GM13977 (cell line): Measurements from ENCODE around the gene DDX42.

Experiments used
- DNase-seq: peaks from one replicate; pipeline ENCODE4 v3.0.0; 2012; ENCODE audit warnings: low spot score
- in situ Hi-C: fragments of 300-500 bp; cut with MboI; formaldehyde crosslinking; loops from one replicate; pipeline ENCODE4 v1.12.0; 2022; ENCODE audit warnings: low sequenced_read_pairs, low pct_unique_long_range_greater_than_20kb, mixed read lengths, inconsistent platforms; ENCODE audit not compliant: unreplicated experiment
- TF ChIP-seq, protein P1 (sequence below): IDR thresholded peaks from 2 replicates; pipeline ENCODE4 v1.5.1; 2012; ENCODE audit warnings: mild to moderate bottlenecking, control low read depth; ENCODE audit not compliant: insufficient read depth; ENCODE audit errors: extremely low read depth, missing control alignments

Gene DDX42

DNA sequence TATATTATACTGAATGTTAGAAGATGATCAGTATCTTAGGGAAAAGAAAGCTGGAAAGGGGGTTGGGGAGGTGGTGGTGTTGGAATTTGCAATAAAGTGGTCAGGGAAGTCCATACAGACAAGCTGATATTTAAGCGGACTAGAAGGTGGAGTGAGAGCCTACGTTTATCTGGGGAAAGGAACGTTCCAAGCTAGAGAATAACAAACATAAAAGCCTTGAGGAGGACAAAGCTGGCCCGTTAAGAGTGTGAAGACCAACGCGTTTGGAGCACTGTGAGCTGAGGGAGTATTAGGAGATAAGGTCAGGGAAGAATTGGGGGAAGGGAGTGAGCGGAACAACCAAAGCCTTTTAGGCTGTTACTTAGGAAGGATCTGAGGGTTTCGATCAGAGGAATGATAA is 1.4 kb downstream of the DDX42 start:
- in situ Hi-C loops = no loop called here
- TF ChIP-seq, protein P1, sequence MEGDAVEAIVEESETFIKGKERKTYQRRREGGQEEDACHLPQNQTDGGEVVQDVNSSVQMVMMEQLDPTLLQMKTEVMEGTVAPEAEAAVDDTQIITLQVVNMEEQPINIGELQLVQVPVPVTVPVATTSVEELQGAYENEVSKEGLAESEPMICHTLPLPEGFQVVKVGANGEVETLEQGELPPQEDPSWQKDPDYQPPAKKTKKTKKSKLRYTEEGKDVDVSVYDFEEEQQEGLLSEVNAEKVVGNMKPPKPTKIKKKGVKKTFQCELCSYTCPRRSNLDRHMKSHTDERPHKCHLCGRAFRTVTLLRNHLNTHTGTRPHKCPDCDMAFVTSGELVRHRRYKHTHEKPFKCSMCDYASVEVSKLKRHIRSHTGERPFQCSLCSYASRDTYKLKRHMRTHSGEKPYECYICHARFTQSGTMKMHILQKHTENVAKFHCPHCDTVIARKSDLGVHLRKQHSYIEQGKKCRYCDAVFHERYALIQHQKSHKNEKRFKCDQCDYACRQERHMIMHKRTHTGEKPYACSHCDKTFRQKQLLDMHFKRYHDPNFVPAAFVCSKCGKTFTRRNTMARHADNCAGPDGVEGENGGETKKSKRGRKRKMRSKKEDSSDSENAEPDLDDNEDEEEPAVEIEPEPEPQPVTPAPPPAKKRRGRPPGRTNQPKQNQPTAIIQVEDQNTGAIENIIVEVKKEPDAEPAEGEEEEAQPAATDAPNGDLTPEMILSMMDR = no peak
- no peak for DNase-seq

DNA sequence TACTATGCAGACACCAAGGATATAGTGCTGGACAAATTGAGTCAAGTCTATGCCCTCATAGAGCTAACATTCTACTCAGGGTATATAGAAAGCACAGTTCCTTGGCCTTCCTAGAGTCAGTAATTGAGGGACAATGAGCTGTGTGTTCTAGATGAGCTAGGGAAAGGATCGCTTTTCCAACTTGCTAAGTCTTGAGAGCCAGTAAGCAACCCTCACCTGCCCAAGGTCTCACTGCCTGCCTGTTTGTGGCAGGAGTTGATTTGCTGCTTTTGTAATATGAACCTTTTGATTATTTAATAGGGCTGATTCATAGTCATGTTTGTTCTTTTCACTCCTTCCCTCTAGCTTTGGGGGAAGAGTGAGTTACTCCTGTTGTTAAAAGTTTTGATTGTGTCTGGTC is 6.5 kb downstream of the DDX42 start:
- DNase-seq = no peak
- TF ChIP-seq, protein P1 = no peak
- in situ Hi-C loops = no loop called here

DNA sequence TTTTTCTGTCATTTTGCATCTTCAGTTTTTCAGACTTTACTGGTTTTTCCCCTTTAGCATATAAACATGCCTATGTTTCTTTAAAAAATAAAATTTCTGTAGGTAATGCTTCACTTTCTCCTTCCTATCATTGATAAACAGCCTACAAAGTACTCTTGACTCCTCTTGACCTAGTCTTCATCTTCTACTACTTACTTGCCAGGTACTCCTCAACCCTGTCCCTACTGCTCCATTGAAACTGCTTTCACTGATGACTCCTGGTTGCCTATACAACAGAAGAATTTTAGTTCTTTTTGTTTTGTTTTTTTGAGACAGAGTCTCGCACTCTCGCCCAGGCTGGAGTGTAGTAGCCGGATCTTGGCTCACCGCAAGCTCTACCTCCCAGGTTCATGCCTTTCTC is 7.0 kb downstream of the DDX42 start:
- TF ChIP-seq, protein P1 = no peak
- in situ Hi-C loops = no loop called here
- no peak for DNase-seq

DNA sequence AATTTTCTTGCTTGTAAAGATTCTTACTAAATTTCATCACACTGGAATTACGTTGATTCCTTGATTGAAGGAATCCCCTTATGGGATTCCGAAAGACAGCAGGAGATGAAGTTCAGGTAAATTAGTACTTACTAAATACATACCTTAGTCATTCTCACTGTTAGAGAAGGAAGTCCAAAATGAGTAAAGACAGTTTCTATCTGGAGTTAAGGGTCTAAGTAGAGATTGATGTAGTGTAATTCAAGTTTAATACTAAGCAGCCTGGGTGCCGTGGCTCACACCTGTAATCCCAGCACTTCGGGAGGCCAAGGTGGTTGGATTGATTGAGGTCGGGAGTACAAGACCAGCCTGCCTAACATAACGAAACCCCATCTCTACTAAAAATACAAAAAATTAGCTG is 9.6 kb downstream of the DDX42 start:
- in situ Hi-C loops = no loop called here
- TF ChIP-seq, protein P1 = no peak

DNA sequence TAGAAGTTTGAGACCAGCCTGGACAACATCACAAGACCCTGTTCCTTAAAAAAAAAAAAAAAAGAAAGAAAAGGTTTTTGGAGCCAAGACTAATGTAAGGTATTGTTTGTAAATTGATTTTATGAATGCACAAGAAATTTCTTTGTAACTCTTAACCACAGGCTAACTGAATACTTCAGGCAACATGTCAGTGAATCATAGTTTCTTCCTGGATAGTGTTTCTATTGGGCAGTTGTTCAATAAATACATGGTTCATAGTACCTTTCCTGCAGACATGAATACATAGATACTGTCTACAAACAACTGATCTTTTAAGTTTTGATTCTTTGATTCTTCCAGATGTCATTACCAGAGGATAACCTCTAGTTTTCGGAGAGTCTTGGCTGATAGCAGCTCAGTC is 11.6 kb downstream of the DDX42 start:
- in situ Hi-C loops = no loop called here
- TF ChIP-seq, protein P1 = no peak
- DNase-seq = no peak

More for the DNA sequence above, 9.6 kb downstream of the DDX42 start:
- no peak for DNase-seq

DNA sequence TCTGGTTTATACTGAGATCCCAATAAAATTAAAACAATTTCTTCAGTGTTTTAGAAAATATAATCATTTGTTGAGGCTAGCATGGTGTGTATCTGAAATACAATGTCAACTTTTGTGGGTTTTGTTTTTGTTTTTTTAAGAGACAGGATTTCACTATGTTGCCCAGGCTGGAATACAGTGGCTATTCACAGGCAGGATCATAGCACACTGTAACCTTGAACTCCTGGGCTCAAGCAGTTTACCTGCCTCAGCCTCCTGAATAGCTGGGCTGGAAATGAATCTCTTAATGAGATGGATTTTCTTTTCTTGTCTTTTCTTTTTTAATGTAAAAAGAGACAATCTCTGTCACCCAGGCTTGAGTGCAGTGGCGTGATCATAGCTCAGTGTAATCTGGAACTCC is 12.1 kb downstream of the DDX42 start:
- TF ChIP-seq, protein P1 = no peak
- in situ Hi-C loops = no loop called here
- DNase-seq = no peak

DNA sequence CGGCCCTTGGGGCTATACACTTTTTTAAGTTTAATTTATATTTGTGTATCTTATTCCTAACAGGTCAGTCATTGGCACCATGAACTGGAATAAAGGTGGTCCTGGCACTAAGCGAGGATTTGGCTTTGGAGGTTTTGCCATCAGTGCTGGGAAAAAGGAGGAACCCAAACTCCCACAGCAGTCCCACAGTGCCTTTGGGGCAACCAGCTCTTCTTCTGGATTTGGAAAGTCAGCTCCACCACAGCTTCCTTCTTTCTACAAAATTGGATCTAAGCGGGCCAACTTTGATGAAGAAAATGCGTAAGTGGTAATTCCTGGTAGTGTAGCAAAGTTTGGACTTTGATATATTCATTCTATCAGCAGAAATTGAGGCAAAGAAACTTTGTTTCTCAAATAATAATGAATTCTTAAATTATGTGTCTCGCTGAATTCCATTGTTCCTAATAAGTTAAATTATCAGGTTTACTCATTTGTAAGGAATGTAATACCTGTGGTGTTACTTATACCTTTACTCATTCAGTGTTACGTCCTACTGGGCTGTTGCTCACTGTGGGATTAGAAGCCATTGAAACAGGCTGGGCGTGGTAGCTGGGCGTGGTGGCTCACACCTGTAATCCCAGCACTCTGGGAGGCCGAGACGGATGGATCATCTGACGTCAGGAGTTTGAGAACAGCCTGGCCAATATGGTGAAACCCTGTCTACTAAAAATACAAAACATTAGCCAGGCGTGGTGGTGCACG is 13.2 kb downstream of the DDX42 start:
- in situ Hi-C loops = no loop called here
- TF ChIP-seq, protein P1 = no peak
- no peak for DNase-seq
